Sigmoid colon (tissue), 7 donors: ENCODE results near the gene GPHA2. TPM values are rescaled to one million over a fixed set of nuclear protein-coding genes. Genes with fewer than 3 reads are reported as not detected.
A peak's percentile ranks its signal among the peaks of the same experiment; 100 is the strongest.

Source experiments
- DNase-seq: peaks from one replicate; pipeline ENCODE4 v3.0.0-alpha.2; 2019
- H3K27ac ChIP-seq, 4 donors: fragments of 200-600 bp; sonication (generic); one replicate each; pipeline ENCODE4 v1.5.1; 2016 to 2019; ENCODE audit warnings: mild to moderate bottlenecking in 1 of 4
- H3K27me3 ChIP-seq, 3 donors: fragments of 200-600 bp; sonication (generic); one replicate each; pipeline ENCODE4 v1.5.1; 2019; ENCODE audit warnings: mild to moderate bottlenecking in 1 of 3
- H3K36me3 ChIP-seq, 4 donors: fragments of 200-600 bp; sonication (generic); one replicate each; pipeline ENCODE4 v1.5.1; 2016 to 2019
- H3K4me1 ChIP-seq, 4 donors: fragments of 200-600 bp; sonication (generic); one replicate each; pipeline ENCODE4 v1.5.1; 2017 to 2019
- H3K4me3 ChIP-seq, 4 donors: fragments of 200-600 bp; sonication (generic); one replicate each; pipeline ENCODE4 v1.5.1; 2017 to 2019; ENCODE audit warnings: mild to moderate bottlenecking in 2 of 4, moderate library complexity in 1 of 4
- H3K9me3 ChIP-seq, 4 donors: fragments of 200-600 bp in 3 of 4; sonication (generic) in 3 of 4; one replicate each; pipeline versions ENCODE4 v1.5.1 to v1.6.1; 2013 to 2019
- CTCF ChIP-seq, 4 experiments: fragments of 450-650 bp in 3 of 4; fragments of 200-600 bp in 1 of 4; IDR thresholded peaks; one replicate each; pipeline ENCODE4 v1.5.1; 2016 to 2019; ENCODE audit warnings: antibody characterized with exemption in 4 of 4, mild to moderate bottlenecking in 3 of 4, moderate library complexity in 2 of 4
- EP300 ChIP-seq, 4 donors: sonication (generic); formaldehyde crosslinking; IDR thresholded peaks; one replicate each; pipeline ENCODE4 v1.6.1; 2017; ENCODE audit warnings: antibody characterized with exemption in 4 of 4
- POLR2A ChIP-seq, 2 donors: fragments of 450-650 bp; IDR thresholded peaks; one replicate each; pipeline ENCODE4 v1.6.1; 2016; ENCODE audit warnings: antibody characterized with exemption in 2 of 2, mild to moderate bottlenecking in 2 of 2, moderate library complexity in 2 of 2
- POLR2AphosphoS5 ChIP-seq, 4 donors: sonication (generic); formaldehyde crosslinking; IDR thresholded peaks; one replicate each; pipeline ENCODE4 v1.6.1; 2017; ENCODE audit warnings: antibody characterized with exemption in 4 of 4
- WGBS, 2 donors: extraction: QIAGEN DNeasy Blood & Tissue Kit; methylation state at CpG; one replicate each; pipeline ENCODE4 v1.1.7; 2013; 5-methylcytosine and 5-hydroxymethylcytosine counted together
- intact Hi-C: fragments of 100-400 bp; cut with DNase I; formaldehyde crosslinking; loops from one replicate; pipeline ENCODE4 v1.15.1; 2023
- polyA plus RNA-seq, 3 donors: library from polyadenylated mRNA; stranded (reverse); fragments of 200-250 nt; gene quantifications; one replicate each; pipeline ENCODE4 v1.2.3, GENCODE V29; 2013
- total RNA-seq, 4 donors: library from RNA; depleted of rRNA; stranded (reverse); fragments of >200 nt; gene quantifications; one replicate each; pipeline ENCODE4 v1.1.0, GENCODE V29; 2016
- donor health status: healthy with polysubstance abuse.
- donor health status: Bipolar disorder and iron deficiency.
- donor health status: healthy.

The GPHA2 gene
- total and polyA plus RNA-seq, 7 donors: 0.47 to 2.9 TPM; not detected in 5

DNA sequence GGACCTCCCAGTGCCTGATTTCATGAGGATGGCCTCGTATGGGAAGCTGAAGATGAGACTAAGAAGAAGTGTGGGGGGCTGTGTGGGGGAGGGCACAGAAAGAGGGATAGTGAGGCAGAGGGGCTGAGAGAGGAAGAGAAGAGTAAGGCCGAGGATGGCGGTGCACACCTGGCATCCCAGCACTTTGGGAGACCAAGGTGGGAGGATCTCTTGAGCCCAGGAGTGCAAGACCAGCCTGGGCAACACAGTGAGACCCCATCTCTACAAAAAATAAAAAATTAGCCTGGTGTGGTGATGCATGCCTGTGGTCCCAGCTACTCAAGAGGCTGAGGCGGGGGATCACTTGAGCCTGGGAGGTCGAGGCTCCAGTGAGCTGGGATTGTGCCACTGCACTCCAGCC lies 43.8 kb downstream of the GPHA2 start:
- WGBS, 2 donors: 13 to 65% methylated on average over 5 of the region's 5 CpGs
- intact Hi-C loops: no loop called here
- Histone ChIP-seq H3K4me3 (no peak overlapping the region), H3K27me3 (no peaks in the 10 kb centered on the region), H3K4me1 (peaks cover 0 to 19% (median 15%) of the 10 kb centered on the region in 4 donors), H3K36me3 (peaks cover 0 to 15% (median 2%) of the 10 kb centered on the region in 4 donors), H3K9me3 (no peaks in the 10 kb centered on the region), H3K27ac (peak overlapping the region in 1 of 4 donors; percentile 45)
- TF ChIP-seq POLR2A (IDR thresholded peaks at IDR 0.05): no peak
- no peak for TF ChIP-seq EP300 (IDR thresholded peaks at IDR 0.05)
- no peak for TF ChIP-seq POLR2AphosphoS5 (IDR thresholded peaks at IDR 0.05)
- no peak for TF ChIP-seq CTCF (IDR thresholded peaks at IDR 0.05)
- no peak for DNase-seq

- DNase-seq: no peak
- H3K36me3 ChIP-seq: peaks cover 0 to 11% (median under 1%) of the 10 kb centered on the region in 4 donors
- peaks cover 0 to 19% (median 15%) of the 10 kb centered on the region in 4 donors for H3K4me1 ChIP-seq
- peak overlapping the region in 1 of 4 donors; percentile 45 for H3K27ac ChIP-seq
- intact Hi-C loops: no loop called here
- H3K4me3 ChIP-seq: peak overlapping the region in 1 of 4 donors; percentile 12
- 20 to 74% methylated on average over 25 of the region's 25 CpGs for WGBS, 2 donors
- H3K27me3 ChIP-seq: no peaks in the 10 kb centered on the region
- H3K9me3 ChIP-seq: no peaks in the 10 kb centered on the region
- TF ChIP-seq POLR2A (IDR thresholded peaks at IDR 0.05): peak in 1 of 2 donors; percentile 14
- no peak for TF ChIP-seq CTCF (IDR thresholded peaks at IDR 0.05)
- no peak for TF ChIP-seq EP300 (IDR thresholded peaks at IDR 0.05)
- TF ChIP-seq POLR2AphosphoS5 (IDR thresholded peaks at IDR 0.05): no peak
These were observed 44.4 kb downstream of the GPHA2 start for GRCh38 chr11:64891215-64891848.

GRCh38 chr11:64890522-64890939 lies 45.2 kb downstream of the GPHA2 start:
- TF ChIP-seq EP300 (IDR thresholded peaks at IDR 0.05): no peak
- no peak for TF ChIP-seq POLR2A (IDR thresholded peaks at IDR 0.05)
- TF ChIP-seq CTCF (IDR thresholded peaks at IDR 0.05): no peak
- no peak for TF ChIP-seq POLR2AphosphoS5 (IDR thresholded peaks at IDR 0.05)
- H3K4me1 ChIP-seq: peaks cover 0 to 19% (median 15%) of the 10 kb centered on the region in 4 donors
- 17 to 65% methylated on average over 7 of the region's 7 CpGs for WGBS, 2 donors
- intact Hi-C loops: no loop called here
- peaks cover 0 to 5% (median 0%) of the 10 kb centered on the region in 4 donors for H3K36me3 ChIP-seq
- no peak overlapping the region for H3K27ac ChIP-seq
- no peaks in the 10 kb centered on the region for H3K9me3 ChIP-seq
- DNase-seq: no peak
- no peaks in the 10 kb centered on the region for H3K27me3 ChIP-seq
- peak overlapping the region in 1 of 4 donors; percentile 12 for H3K4me3 ChIP-seq

DNA sequence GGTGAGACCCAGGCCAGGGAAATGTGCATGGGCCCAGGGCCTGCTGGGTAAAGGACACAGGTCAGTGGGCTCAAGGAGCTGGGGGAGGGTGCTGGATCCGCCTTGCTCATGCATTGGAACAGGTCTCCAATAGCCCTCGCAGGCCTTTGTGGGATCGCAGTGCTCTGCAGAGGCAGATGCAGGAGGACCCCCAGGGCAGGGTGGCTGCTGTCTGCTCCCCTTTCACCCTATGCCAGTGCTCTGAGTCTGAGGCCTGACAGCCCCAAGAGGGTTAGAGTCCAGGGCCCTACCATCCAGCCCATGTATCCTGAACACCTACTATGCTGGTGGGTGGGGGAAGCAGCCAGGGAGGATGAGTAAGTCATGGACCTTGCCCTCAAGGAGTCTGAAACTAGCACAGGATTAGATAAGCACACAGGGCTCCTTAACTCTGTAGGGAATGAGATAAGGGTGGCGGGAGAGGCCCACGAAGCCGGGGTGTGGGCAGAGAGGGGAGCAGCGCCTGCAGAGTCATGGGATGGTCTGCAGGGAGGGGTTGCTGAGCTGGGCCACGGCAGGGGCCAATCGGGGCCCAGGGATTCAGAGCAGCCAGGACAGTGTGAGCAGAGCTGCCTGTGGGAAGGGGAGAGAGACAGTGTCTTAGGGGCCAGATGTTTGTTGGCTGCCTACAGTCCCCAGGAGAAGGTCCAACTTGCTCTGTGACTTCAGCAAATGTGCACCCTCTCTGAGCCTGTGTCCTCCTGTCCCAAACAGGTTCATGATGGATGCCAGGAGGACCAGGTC lies 46.8 kb downstream of the GPHA2 start:
- intact Hi-C loops: loop anchor here (1.0 to 5.0 kb wide), 2 partner anchors 42 to 102 kb away; no protein-coding TSS in a partner anchor
- H3K27ac ChIP-seq: peak overlapping the region in 1 of 4 donors; percentile 70
- 15 to 53% methylated on average over 9 of the region's 9 CpGs for WGBS, 2 donors
- H3K4me3 ChIP-seq: no peak overlapping the region
- H3K9me3 ChIP-seq: no peaks in the 10 kb centered on the region
- TF ChIP-seq EP300 (IDR thresholded peaks at IDR 0.05) (no peak), CTCF (IDR thresholded peaks at IDR 0.05) (no peak), POLR2AphosphoS5 (IDR thresholded peaks at IDR 0.05) (no peak), POLR2A (IDR thresholded peaks at IDR 0.05) (no peak)
- H3K27me3 ChIP-seq: no peaks in the 10 kb centered on the region
- peaks cover 0 to 15% (median 13%) of the 10 kb centered on the region in 4 donors for H3K4me1 ChIP-seq
- H3K36me3 ChIP-seq: no peaks in the 10 kb centered on the region
- no peak for DNase-seq
